ENCODE measurements around the gene SENP2.
"Not testable (repeated sequence)": the region's sequence is repeated elsewhere in the genome, so short reads cannot be mapped to it uniquely, and the experiment has no call there.

The SENP2 gene

DNA sequence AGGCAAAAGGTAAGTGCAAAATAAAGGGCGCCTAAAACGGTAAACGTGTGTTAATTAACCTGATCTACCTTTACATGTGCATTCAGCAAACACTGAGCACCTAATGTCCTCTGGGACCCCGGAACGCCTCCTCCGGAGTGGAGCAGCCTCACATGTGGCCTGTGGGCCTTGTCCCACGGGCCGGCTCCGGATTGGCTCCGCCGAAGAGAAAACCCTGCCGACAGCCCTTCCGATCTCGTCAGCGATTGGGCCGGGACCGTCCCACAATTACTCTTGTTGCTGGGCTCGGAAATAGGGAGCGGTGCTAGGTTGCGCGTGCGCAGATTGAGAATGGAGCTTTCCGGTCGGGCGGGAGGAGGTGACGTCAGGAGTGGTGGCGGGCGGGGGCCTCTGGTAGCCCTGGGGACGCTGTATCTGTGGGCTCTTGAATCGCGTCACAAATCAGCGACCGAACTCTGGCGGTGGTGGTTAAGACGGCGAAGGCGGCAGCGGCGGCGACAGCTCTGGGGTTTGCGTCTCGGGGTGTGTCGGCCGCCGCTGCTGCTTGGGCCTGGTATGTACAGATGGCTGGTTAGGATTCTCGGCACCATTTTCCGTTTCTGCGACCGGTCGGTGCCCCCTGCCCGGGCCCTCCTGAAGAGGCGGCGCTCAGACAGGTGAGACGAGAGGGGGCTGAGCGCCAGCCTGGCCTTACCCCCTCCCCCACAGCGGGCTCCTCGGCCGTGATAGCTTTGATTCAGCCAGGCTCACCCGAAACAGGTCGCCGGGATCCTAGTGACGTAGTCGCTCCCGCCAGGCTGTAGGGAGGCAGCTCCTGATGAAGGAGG is at the start of gene SENP2:
SENP2 (plus strand) TSS at position 437 of the 827 bp plus-strand sequence; CDS start at position 556, 119 bp downstream.
- Histone ChIP-seq H3K4me3 (ENCODE audit: low read length) (peak within 1 kb of the TSS; percentile 90), H3K4me1 (ENCODE audit: insufficient read depth, low read length) (peaks cover 41% of the 10 kb centered on the region), H2AFZ (ENCODE audit: low read depth, low read length) (peak within 1 kb of the TSS; percentile 59), H3K9me3 (ENCODE audit: low read length) (no peaks in the 10 kb centered on the region), H3K27me3 (ENCODE audit: insufficient read depth, low read length) (no peaks in the 10 kb centered on the region), H3K36me3 (ENCODE audit: insufficient read depth, low read length) (no peaks in the 10 kb centered on the region)

DNA sequence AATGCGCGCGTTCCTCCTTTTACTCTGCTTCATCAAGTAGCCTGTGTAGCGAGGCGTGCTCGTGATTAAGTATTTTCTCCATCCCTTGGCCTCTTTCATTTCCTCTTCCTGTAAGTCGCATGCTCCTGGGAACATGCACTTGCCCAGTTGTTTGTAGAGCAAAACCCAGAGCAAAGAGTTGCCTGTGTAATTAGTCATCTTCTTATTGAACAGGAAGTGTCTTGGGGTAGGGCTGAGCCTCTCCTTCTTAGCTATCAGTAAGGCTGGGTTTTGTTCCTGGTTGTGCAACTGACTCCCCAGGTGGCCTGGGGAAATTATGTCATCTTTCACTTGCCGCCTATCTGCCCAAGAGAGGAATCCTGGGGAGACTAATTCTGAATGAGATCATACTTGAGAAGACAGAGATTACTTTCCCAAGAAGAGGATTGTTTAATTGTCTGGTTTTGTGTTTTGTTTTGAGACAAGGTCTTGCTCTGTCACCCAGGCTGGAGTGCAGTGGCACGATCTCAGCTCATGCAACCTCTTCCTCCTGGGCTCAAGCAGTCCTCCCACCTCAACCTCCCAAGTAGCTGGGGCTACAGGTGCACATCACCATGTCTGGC is 48.6 kb upstream of the SENP2 start:
- Histone ChIP-seq H3K27me3 (ENCODE audit: insufficient read depth, low read length) (no peaks in the 10 kb centered on the region), H3K4me3 (ENCODE audit: low read length) (no peak overlapping the region), H3K9me3 (ENCODE audit: low read length) (no peaks in the 10 kb centered on the region), H2AFZ (ENCODE audit: low read depth, low read length) (no peak overlapping the region), H3K4me1 (ENCODE audit: insufficient read depth, low read length) (peaks cover 6% of the 10 kb centered on the region), H3K36me3 (ENCODE audit: insufficient read depth, low read length) (no peaks in the 10 kb centered on the region)

DNA sequence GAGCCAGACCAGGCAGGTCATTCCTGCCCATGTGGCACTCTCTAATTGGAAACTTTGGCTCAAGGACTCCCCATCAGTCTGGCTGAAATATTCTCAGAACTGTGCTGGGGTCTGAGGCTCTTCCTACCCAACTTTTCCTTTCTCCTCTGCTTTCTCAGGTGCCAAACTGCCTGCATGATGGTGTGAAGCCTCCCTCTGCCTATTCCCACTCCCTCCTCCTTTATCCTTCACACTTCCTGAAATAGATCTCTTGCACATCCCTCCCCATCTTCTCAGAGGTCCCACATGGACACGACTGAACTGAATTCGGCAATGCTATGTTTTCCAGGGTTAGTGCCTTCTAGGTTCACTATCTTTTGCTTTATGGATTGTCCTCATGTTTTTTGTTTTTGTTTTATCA is 46.2 kb upstream of the SENP2 start:
- no peak overlapping the region for H3K4me3 ChIP-seq (ENCODE audit: low read length)
- H3K36me3 ChIP-seq (ENCODE audit: insufficient read depth, low read length), result no peaks in the 10 kb centered on the region
- H3K27me3 ChIP-seq (ENCODE audit: insufficient read depth, low read length), result no peaks in the 10 kb centered on the region
- H2AFZ ChIP-seq (ENCODE audit: low read depth, low read length), result no peak overlapping the region
- peaks cover 2% of the 10 kb centered on the region for H3K4me1 ChIP-seq (ENCODE audit: insufficient read depth, low read length)
- H3K9me3 ChIP-seq (ENCODE audit: low read length), result no peaks in the 10 kb centered on the region

DNA sequence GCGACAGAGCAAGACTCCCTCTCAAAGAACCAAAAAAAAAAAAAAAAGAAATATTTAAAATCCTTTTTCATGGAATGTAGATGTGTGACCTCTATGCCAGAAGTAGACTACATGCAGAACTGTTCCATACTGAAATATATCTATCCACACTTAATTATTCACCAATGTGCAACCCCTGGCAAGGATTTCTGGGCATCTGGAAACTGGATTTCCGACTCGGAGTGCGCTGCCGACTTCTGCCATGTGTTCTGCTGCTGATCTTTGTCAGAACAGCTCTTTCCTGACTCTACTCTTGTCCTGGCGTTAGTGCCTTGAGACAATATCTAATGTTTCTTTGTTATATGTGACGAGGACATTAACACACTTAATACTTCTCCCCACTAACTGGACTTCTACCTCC is 45.4 kb upstream of the SENP2 start:
- no peak overlapping the region for H3K4me3 ChIP-seq (ENCODE audit: low read length)
- H3K27me3 ChIP-seq (ENCODE audit: insufficient read depth, low read length), result no peaks in the 10 kb centered on the region
- no peak overlapping the region for H2AFZ ChIP-seq (ENCODE audit: low read depth, low read length)
- H3K36me3 ChIP-seq (ENCODE audit: insufficient read depth, low read length), result no peaks in the 10 kb centered on the region
- H3K9me3 ChIP-seq (ENCODE audit: low read length), result no peaks in the 10 kb centered on the region
- peaks cover 2% of the 10 kb centered on the region for H3K4me1 ChIP-seq (ENCODE audit: insufficient read depth, low read length)

DNA sequence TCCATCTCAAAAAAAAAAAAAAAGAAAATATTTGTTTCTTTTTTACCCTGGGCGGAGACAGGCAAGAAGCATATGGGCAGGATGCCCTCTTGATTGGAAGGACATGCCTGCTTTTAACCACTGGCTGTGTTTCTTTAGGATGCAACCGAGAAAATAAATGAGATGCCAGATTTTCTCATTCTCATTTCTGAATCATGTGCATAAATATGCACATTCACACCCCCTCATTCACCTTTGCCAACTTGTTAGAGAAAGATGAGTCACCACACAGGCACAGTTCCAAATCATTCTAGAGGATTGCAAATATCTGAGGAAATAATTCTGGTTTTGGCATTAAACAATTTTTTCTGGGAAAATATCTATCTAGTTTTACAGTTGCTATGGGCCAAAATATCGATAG is 37.0 kb upstream of the SENP2 start:
- no peaks in the 10 kb centered on the region for H3K9me3 ChIP-seq (ENCODE audit: low read length)

DNA sequence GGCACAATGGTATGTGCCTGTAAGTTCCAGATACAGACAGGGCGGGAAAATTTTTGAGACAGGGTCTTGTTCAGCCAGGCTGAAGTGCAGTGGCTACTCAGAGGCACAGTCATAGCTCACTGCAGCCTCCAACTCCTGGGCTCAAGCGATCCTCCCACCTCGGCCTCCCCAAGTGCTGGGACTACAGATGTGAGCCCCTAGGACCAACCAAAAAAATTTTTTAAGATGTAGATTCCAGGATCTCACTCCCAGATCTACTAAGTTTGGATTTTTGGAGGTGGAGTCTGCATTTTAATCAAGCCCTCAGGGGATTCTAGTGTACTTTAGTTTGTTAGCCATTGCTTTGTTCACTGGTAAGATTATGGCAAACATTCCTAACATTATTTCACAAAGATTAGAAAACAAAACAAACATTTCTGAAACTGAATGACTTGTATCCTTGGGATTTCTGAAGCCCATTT is 36.4 kb upstream of the SENP2 start:
- H3K4me3 ChIP-seq (ENCODE audit: low read length), result no peak overlapping the region
- no peak overlapping the region for H2AFZ ChIP-seq (ENCODE audit: low read depth, low read length)
- no peaks in the 10 kb centered on the region for H3K4me1 ChIP-seq (ENCODE audit: insufficient read depth, low read length)
- no peaks in the 10 kb centered on the region for H3K9me3 ChIP-seq (ENCODE audit: low read length)
- H3K36me3 ChIP-seq (ENCODE audit: insufficient read depth, low read length), result no peaks in the 10 kb centered on the region
- H3K27me3 ChIP-seq (ENCODE audit: insufficient read depth, low read length), result no peaks in the 10 kb centered on the region

More for the DNA sequence above, 37.0 kb upstream of the SENP2 start:
- H3K4me1 ChIP-seq (ENCODE audit: insufficient read depth, low read length), result no peaks in the 10 kb centered on the region
- no peaks in the 10 kb centered on the region for H3K36me3 ChIP-seq (ENCODE audit: insufficient read depth, low read length)
- no peak overlapping the region for H3K4me3 ChIP-seq (ENCODE audit: low read length)
- H2AFZ ChIP-seq (ENCODE audit: low read depth, low read length), result no peak overlapping the region
- H3K27me3 ChIP-seq (ENCODE audit: insufficient read depth, low read length), result no peaks in the 10 kb centered on the region

DNA sequence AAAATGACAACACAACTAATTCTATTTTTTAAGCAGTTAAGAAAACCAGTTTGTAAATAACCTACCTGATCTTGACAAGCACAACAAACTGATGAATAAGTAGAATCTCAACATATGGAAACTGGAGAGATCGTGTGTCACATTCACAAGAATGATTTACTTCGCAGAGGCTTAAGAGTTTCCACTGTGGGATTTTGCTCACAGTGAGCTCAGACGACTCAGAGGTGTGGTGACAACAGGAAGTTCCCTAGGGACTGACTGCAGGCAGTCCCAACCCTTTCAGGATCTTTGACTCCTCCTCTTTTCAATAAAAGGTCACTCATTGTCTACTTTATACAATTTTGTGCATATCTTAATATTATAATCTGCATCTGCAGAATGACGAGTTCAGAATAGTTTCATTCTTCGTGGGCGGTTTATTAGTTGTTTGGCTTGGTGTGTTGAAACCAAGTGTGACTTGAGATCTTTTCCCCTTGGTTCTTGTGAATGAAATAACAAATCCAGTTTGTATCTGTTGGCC is 33.7 kb upstream of the SENP2 start, which contains the start of gene LIPH:
LIPH (minus strand) TSS at position 231 of the 520 bp plus-strand sequence; CDS start at position 114, 117 bp downstream.
- Histone ChIP-seq H3K36me3 (ENCODE audit: insufficient read depth, low read length) (no peaks in the 10 kb centered on the region), H3K9me3 (ENCODE audit: low read length) (no peaks in the 10 kb centered on the region), H3K4me3 (ENCODE audit: low read length) (no peak within 1 kb of the TSS), H2AFZ (ENCODE audit: low read depth, low read length) (no peak within 1 kb of the TSS), H3K4me1 (ENCODE audit: insufficient read depth, low read length) (no peaks in the 10 kb centered on the region), H3K27me3 (ENCODE audit: insufficient read depth, low read length) (no peaks in the 10 kb centered on the region)

DNA sequence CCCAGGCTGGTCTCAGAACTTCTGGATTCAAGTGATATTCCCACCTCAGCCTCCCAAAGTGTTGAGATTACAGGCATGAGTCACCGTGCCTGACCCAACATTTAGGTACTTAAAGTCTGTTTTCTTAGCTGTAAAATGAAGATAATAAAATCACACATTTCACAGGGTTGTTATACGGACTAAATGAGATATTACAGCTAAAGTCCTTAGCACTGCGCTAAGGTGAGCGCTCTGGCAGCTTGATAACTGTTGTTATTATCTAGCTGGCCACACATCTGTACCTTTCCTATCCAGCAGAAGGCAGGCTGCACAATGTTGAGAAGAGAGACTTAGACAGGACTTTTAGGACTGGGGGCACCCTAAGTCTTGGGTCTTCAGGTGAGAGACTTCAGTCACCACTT is 31.0 kb upstream of the SENP2 start:
- Histone ChIP-seq H3K4me3 (ENCODE audit: low read length) (no peak overlapping the region), H3K36me3 (ENCODE audit: insufficient read depth, low read length) (no peaks in the 10 kb centered on the region), H2AFZ (ENCODE audit: low read depth, low read length) (no peak overlapping the region), H3K4me1 (ENCODE audit: insufficient read depth, low read length) (no peaks in the 10 kb centered on the region), H3K27me3 (ENCODE audit: insufficient read depth, low read length) (no peaks in the 10 kb centered on the region), H3K9me3 (ENCODE audit: low read length) (no peaks in the 10 kb centered on the region)

DNA sequence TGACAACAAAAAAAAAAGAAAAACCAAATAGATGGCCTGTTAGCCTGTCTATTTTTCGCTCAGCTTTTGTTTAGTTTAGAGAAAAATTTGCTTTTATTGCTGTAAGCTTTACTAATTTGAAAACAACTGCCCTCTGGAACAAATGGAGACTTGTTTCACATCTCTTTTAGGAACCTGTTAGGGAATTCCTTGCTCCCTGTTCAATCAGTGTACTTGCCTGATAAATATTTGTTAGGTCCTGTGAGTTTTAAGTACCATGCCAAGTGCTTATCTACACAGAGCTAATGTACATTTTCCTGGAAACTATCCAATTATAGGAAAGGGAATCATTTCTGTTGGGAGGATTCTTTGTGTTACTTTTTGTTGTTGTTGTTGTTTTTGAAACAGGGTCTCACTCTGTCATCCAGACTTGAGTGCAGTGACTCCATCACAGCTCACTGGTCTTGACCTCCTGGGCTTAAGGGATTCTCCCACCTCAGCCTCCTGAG is 30.2 kb upstream of the SENP2 start:
- Histone ChIP-seq H3K4me3 (ENCODE audit: low read length) (no peak overlapping the region), H3K27me3 (ENCODE audit: insufficient read depth, low read length) (peaks cover 2% of the 10 kb centered on the region), H3K4me1 (ENCODE audit: insufficient read depth, low read length) (no peaks in the 10 kb centered on the region), H2AFZ (ENCODE audit: low read depth, low read length) (no peak overlapping the region), H3K9me3 (ENCODE audit: low read length) (no peaks in the 10 kb centered on the region), H3K36me3 (ENCODE audit: insufficient read depth, low read length) (no peaks in the 10 kb centered on the region)

DNA sequence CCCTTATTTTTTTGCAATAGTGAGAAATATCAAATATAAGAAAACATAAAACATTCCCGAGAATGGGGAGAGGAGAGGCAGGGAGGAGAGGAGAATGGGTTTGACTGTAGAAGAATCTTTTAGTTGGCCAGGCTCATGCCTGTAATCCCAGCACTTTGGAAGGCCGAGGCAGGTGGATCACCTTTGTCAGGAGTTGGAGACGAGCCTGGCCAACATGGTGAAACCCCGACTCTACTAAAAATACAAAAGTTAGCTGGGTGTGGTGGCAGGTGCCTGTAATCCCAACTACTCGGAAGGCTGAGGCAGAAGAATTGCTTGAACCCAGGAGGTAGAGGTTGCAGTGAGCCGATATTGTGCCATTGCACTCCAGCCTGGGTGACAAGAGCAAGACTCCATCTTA is 29.5 kb upstream of the SENP2 start:
- H3K4me1 ChIP-seq (ENCODE audit: insufficient read depth, low read length); H3K4me3 ChIP-seq (ENCODE audit: low read length); H3K36me3 ChIP-seq (ENCODE audit: insufficient read depth, low read length); H3K9me3 ChIP-seq (ENCODE audit: low read length); H3K27me3 ChIP-seq (ENCODE audit: insufficient read depth, low read length); H2AFZ ChIP-seq (ENCODE audit: low read depth, low read length): not testable (repeated sequence)

DNA sequence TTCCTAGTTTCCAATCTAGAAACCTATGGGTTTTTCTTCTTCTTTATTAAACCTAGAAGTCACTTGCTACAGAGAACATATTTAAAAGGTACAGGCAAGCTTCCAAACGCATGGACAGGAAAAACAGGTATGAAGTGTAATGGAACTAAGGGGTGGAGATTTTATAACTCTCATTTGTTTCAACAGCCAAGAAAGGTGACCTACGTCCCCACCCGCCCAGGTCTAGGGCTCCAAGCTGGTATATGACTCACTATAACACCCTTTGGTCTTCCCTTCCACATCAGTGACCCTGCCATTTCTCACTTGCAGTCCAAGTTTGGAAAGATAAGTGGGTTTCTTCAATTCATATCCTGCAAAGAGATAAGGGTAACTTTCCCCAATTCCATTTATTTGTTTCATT is 27.7 kb upstream of the SENP2 start:
- H3K36me3 ChIP-seq (ENCODE audit: insufficient read depth, low read length), result no peaks in the 10 kb centered on the region
- no peaks in the 10 kb centered on the region for H3K4me1 ChIP-seq (ENCODE audit: insufficient read depth, low read length)
- H3K4me3 ChIP-seq (ENCODE audit: low read length), result no peak overlapping the region
- no peak overlapping the region for H2AFZ ChIP-seq (ENCODE audit: low read depth, low read length)
- peaks cover 8% of the 10 kb centered on the region for H3K27me3 ChIP-seq (ENCODE audit: insufficient read depth, low read length)
- H3K9me3 ChIP-seq (ENCODE audit: low read length), result no peaks in the 10 kb centered on the region

DNA sequence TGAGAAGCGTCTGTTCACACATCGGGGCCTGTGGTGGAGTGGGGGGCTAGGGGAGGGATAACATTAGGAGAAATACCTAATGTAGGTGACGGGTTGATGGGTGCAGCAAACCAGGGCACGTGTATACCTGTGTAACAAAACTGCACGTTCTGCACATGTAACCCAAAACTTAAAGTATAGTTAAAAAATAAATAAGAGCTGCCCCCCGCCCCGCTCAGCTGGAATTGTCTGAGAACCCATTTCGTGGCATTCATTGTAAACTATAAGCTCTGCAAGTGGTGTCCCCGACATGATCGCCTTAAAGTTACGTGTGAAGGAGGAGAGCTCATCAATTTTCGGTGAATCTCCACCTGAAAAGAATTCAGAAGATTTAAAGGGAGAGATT is 26.4 kb upstream of the SENP2 start:
- Histone ChIP-seq H3K4me1 (ENCODE audit: insufficient read depth, low read length) (no peaks in the 10 kb centered on the region), H3K36me3 (ENCODE audit: insufficient read depth, low read length) (no peaks in the 10 kb centered on the region), H3K4me3 (ENCODE audit: low read length) (no peak overlapping the region), H2AFZ (ENCODE audit: low read depth, low read length) (no peak overlapping the region), H3K9me3 (ENCODE audit: low read length) (no peaks in the 10 kb centered on the region), H3K27me3 (ENCODE audit: insufficient read depth, low read length) (peaks cover 8% of the 10 kb centered on the region)

DNA sequence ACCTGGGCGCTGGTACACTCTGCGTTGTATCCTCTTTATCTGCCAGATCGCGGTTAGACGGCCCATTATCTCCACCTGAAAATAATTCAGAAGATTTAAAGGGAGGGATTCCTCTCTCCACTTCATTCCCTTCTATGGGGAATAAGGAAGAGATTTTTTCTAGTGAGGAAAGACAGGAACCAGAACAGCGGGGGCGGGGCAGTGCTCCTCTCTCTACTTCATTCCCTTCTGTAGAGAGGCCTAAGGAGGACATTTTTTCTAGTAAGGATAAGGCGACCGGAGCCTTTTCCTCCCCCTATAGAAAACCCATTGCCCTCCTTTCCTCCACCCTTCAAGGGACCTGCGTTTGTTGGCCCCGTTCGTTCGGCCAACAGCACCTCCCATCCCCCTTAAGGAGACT is 25.4 kb upstream of the SENP2 start:
- Histone ChIP-seq H3K4me3 (ENCODE audit: low read length) (no peak overlapping the region), H3K27me3 (ENCODE audit: insufficient read depth, low read length) (peaks cover 8% of the 10 kb centered on the region), H3K4me1 (ENCODE audit: insufficient read depth, low read length) (no peaks in the 10 kb centered on the region), H2AFZ (ENCODE audit: low read depth, low read length) (no peak overlapping the region), H3K36me3 (ENCODE audit: insufficient read depth, low read length) (no peaks in the 10 kb centered on the region), H3K9me3 (ENCODE audit: low read length) (no peaks in the 10 kb centered on the region)

Data from neuron (in vitro differentiated cells).